Endodermal cell (in vitro differentiated cells): ENCODE measurements around the gene CELF4. TPM values are rescaled to one million over a fixed set of nuclear protein-coding genes. Genes with fewer than 3 reads are reported as not detected.

Experiments
- DNase-seq: peaks from one replicate; pipeline ENCODE4 v3.0.0-alpha.2; 2017
- H3K27ac ChIP-seq: 2 replicates; pipeline ENCODE4 v1.5.1; 2013; ENCODE audit warnings: mild to moderate bottlenecking, low read depth, low read length, moderate library complexity
- H3K27me3 ChIP-seq: 2 replicates; pipeline ENCODE4 v1.6.1; 2013; ENCODE audit warnings: mild to moderate bottlenecking, low read length, moderate library complexity; ENCODE audit not compliant: insufficient read depth, control insufficient read depth, poor library complexity, severe bottlenecking
- H3K36me3 ChIP-seq: 2 replicates; pipeline ENCODE4 v1.7.0; 2013; ENCODE audit warnings: mild to moderate bottlenecking, low read length, moderate library complexity; ENCODE audit not compliant: control insufficient read depth, insufficient read depth
- H3K4me1 ChIP-seq: one replicate; pipeline ENCODE4 v1.7.0; 2013; ENCODE audit warnings: low read length; ENCODE audit not compliant: control insufficient read depth, insufficient read depth
- H3K4me3 ChIP-seq: 2 replicates; pipeline ENCODE4 v1.5.1; 2013; ENCODE audit warnings: mild to moderate bottlenecking, low read length, moderate library complexity
- H3K9ac ChIP-seq: 2 replicates; pipeline ENCODE4 v1.6.1; 2013; ENCODE audit warnings: mild to moderate bottlenecking, low read length, moderate library complexity; ENCODE audit not compliant: poor library complexity, severe bottlenecking; ENCODE audit errors: extremely low read depth
- H3K9me3 ChIP-seq: 2 replicates; pipeline ENCODE4 v1.6.1; 2013; ENCODE audit warnings: mild to moderate bottlenecking, low read length, moderate library complexity; ENCODE audit not compliant: control insufficient read depth
- H3K27ac Mint-ChIP-seq: 2 replicates; pipeline ENCODE4 v1.8.0; 2020; ENCODE audit warnings: mixed read lengths
- H3K27me3 Mint-ChIP-seq: 2 replicates; pipeline ENCODE4 v1.8.0; 2021; ENCODE audit warnings: mild to moderate bottlenecking, mixed read lengths; ENCODE audit not compliant: insufficient read depth
- H3K36me3 Mint-ChIP-seq: 2 replicates; pipeline ENCODE4 v1.8.0; 2020; ENCODE audit warnings: low read depth, mixed read lengths
- H3K4me1 Mint-ChIP-seq: 2 replicates; pipeline ENCODE4 v1.8.0; 2020; ENCODE audit warnings: mixed read lengths
- H3K4me3 Mint-ChIP-seq: 2 replicates; pipeline ENCODE4 v1.8.0; 2020; ENCODE audit warnings: mild to moderate bottlenecking, moderate library complexity, mixed read lengths
- H3K9me3 Mint-ChIP-seq: 2 replicates; pipeline ENCODE4 v1.8.0; 2020; ENCODE audit warnings: mild to moderate bottlenecking, mixed read lengths
- WGBS, 2 experiments: methylation state at CpG; one replicate each; pipeline versions ENCODE4 v1.1.5 to v1.1.7; 2013; ENCODE audit warnings: missing lambda C conversion rate in 2 of 2, mixed read lengths in 1 of 2; ENCODE audit not compliant: insufficient coverage in 1 of 2, insufficient read length in 1 of 2; 5-methylcytosine and 5-hydroxymethylcytosine counted together
- total RNA-seq, 2 donors: library from RNA; stranded (reverse); fragmentation: NEBNext Ultra II Directional in 1 of 2; extraction: Animal tissue kit (Norgen Biotek cat#: 25700) in 1 of 2; gene quantifications; 2 replicates in 1 of 2; 3 replicates in 1 of 2; pipeline ENCODE4 v1.2.1, GENCODE V29; 2021
- TF ChIP-seq, protein P1 (sequence below): fragments of 200-600 bp; sonication (generic); conservative IDR thresholded peaks from 2 replicates; pipeline ENCODE4 v1.5.0; 2021; ENCODE audit warnings: antibody characterized with exemption, mild to moderate bottlenecking

CELF4 gene
- total RNA-seq, 2 donors from 2014 or later = 5.7 to 6.7 TPM

DNA sequence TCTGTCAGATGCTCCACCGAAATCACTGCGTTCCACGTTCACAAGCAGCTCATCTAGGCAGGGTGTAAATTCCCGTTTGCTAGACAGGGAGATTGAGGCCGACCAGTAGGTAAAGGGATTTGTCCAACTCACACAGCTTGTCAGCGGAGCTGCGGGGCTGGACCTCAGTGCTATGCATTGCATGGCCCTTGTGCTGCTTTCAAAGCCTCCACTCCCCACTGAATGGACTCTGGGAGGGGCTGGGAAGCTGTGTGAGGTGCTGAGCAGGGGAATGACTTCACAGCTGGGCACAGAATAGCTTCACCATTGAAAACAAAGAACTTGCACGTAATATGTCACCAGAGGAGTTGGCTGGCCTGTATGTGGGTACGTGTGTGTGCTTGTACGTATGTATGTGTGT, 21.4 kb downstream of the CELF4 start:
- Mint-ChIP-seq H3K4me1 (no peaks in the 10 kb centered on the region), H3K36me3 (no peaks in the 10 kb centered on the region), H3K27ac (no peak overlapping the region), H3K9me3 (no peaks in the 10 kb centered on the region), H3K4me3 (no peak overlapping the region), H3K27me3 (peaks cover 25% of the 10 kb centered on the region)
- no peaks in the 10 kb centered on the region for H3K9me3 ChIP-seq
- WGBS, 2 experiments = 81 to 88% methylated on average over 6 to 10 of the region's 10 CpGs
- no peak overlapping the region for H3K4me3 ChIP-seq
- no peak for DNase-seq
- TF ChIP-seq, protein P1, sequence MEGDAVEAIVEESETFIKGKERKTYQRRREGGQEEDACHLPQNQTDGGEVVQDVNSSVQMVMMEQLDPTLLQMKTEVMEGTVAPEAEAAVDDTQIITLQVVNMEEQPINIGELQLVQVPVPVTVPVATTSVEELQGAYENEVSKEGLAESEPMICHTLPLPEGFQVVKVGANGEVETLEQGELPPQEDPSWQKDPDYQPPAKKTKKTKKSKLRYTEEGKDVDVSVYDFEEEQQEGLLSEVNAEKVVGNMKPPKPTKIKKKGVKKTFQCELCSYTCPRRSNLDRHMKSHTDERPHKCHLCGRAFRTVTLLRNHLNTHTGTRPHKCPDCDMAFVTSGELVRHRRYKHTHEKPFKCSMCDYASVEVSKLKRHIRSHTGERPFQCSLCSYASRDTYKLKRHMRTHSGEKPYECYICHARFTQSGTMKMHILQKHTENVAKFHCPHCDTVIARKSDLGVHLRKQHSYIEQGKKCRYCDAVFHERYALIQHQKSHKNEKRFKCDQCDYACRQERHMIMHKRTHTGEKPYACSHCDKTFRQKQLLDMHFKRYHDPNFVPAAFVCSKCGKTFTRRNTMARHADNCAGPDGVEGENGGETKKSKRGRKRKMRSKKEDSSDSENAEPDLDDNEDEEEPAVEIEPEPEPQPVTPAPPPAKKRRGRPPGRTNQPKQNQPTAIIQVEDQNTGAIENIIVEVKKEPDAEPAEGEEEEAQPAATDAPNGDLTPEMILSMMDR = no peak
- no peaks in the 10 kb centered on the region for H3K4me1 ChIP-seq
- no peak overlapping the region for H3K9ac ChIP-seq
- H3K27ac ChIP-seq = no peak overlapping the region
- peaks cover 5% of the 10 kb centered on the region for H3K27me3 ChIP-seq
- no peaks in the 10 kb centered on the region for H3K36me3 ChIP-seq

DNA sequence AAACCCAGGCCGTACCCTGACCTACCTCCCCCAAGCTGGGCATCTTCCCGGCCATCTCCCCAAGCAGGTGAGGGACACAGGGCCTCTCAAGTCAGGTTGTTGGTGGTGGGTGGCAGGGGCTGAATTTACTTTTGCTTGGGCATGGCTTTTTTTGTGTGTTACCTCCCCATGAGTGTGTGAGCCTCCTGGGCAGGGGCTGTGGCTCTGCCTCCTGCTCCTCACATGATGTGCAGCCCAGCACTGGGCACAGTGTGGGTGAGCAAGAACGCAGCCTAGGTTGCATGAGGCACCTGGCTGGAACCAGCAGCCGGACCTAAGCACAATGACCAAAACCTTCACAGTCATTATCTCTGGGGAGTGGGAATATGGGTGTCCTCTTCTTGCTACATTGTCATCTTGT, 22.3 kb downstream of the CELF4 start:
- no peaks in the 10 kb centered on the region for H3K4me1 ChIP-seq
- H3K36me3 Mint-ChIP-seq = no peaks in the 10 kb centered on the region
- WGBS, 2 experiments = 89 to 100% methylated on average over 1 to 4 of the region's 4 CpGs
- H3K9me3 ChIP-seq = no peaks in the 10 kb centered on the region
- H3K4me1 Mint-ChIP-seq = peaks cover 8% of the 10 kb centered on the region
- no peak overlapping the region for H3K27ac Mint-ChIP-seq
- H3K4me3 Mint-ChIP-seq = no peak overlapping the region
- H3K9me3 Mint-ChIP-seq = no peaks in the 10 kb centered on the region
- peaks cover 14% of the 10 kb centered on the region for H3K27me3 ChIP-seq
- H3K4me3 ChIP-seq = no peak overlapping the region
- TF ChIP-seq, protein P1 = no peak
- H3K27ac ChIP-seq = no peak overlapping the region
- H3K27me3 Mint-ChIP-seq = peaks cover 30% of the 10 kb centered on the region
- DNase-seq = no peak
- no peaks in the 10 kb centered on the region for H3K36me3 ChIP-seq
- H3K9ac ChIP-seq = no peak overlapping the region

DNA sequence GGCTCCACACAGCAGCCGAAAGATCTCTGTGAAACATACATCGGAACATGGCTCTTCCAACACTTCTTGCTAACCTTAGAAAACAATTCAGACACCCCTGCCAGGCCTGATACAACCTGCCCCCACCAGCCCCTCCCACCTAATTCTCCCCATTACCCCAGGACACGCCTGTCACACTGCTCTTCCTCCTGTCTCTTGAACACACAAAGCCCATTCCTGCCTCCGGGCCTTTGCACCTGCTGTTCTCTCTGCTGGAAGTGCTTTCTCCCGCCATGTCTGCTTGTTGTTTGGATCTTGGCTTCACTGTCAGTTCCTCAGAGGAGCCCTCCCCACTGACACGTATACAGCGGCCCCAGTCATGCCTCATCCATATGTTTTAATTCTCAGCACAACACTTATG, 24.1 kb downstream of the CELF4 start:
- 83 to 84% methylated on average over 5 to 7 of the region's 7 CpGs for WGBS, 2 experiments
- H3K4me3 ChIP-seq = no peak overlapping the region
- TF ChIP-seq, protein P1 = no peak
- H3K27ac Mint-ChIP-seq = no peak overlapping the region
- H3K27me3 ChIP-seq = peaks cover 30% of the 10 kb centered on the region
- H3K4me1 Mint-ChIP-seq = peaks cover 11% of the 10 kb centered on the region
- H3K9ac ChIP-seq = no peak overlapping the region
- H3K4me3 Mint-ChIP-seq = no peak overlapping the region
- no peaks in the 10 kb centered on the region for H3K9me3 Mint-ChIP-seq
- H3K36me3 ChIP-seq = no peaks in the 10 kb centered on the region
- DNase-seq = no peak
- no peaks in the 10 kb centered on the region for H3K4me1 ChIP-seq
- no peak overlapping the region for H3K27ac ChIP-seq
- H3K9me3 ChIP-seq = no peaks in the 10 kb centered on the region
- peaks cover 39% of the 10 kb centered on the region for H3K27me3 Mint-ChIP-seq
- no peaks in the 10 kb centered on the region for H3K36me3 Mint-ChIP-seq
